GM18868 (cell line): ENCODE results near the gene LGSN.
A peak's percentile ranks its signal among the peaks of the same experiment; 100 is the strongest.
"Not testable (repeated sequence)": the region's sequence is repeated elsewhere in the genome, so short reads cannot be mapped to it uniquely, and the experiment has no call there.

Source experiments
- ATAC-seq: cut with Tn5 transposase; IDR thresholded peaks from one replicate; pipeline ENCODE4 v1.9.1; 2021; ENCODE audit warnings: mild to moderate bottlenecking, moderate library complexity; ENCODE audit not compliant: unreplicated experiment

The LGSN gene

DNA sequence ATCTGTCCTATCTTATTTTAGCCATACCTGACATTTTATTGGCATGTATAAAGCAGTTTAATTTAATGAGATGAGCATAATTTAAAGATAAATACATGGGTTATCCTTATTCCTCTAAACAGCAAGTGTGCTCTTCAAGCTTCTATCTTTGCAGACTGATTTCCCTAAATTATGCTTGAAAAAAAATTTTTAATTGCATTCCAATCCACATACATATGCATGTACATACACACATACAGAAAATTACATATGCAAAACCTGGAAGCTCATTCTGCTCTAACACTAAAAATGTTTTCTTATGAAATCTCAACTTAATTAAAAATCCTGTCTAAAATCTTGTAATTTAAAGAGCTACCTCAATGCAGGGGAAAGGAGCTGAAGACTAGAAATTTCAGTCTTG, 73.2 kb downstream of the LGSN start:
- no peak for ATAC-seq

DNA sequence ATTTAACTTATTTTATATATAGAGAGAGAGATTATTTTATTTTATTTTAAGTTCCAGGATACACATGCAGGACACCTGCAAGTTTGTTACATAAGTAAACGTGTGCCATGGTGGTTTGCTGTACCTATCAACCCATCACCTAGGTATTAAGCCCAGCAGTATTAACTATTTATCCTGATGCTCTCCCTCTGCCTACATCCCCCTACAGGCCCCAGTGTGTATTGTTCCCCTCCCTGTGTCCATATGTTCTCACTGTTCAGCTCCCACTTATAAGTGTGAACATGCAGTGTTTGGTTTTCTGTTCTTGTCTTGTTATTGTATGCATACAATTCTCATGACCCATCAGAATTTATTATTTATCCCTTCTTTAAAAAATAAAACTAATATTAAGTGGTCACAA, 73.9 kb downstream of the LGSN start:
- ATAC-seq: peak; percentile 81

GRCh38 chr6:63245420-63245819, 74.4 kb downstream of the LGSN start:
- no peak for ATAC-seq

DNA sequence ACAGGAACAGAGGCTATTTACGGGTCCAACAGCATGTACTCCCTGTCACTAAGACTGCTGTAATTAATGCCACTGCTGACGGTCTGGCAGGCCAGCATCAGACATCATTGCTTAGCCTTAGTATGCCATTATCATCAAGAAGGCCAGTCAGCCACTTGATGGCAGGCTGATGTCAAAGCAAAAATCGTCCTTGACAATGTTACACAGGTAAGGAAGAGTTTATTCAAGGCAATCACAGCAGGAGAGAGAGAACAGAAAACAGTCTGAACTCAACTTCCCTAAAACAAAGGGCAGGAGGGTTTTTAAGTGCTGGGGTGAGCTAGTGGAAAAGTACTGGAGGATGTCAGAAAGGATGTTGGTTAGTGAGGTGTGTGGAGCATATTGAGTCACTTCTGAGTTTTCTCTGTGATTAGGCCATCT, 83.4 kb downstream of the LGSN start:
- ATAC-seq: no peak

- not testable (repeated sequence) for ATAC-seq
Measured at GRCh38 chr6:63230511-63230910, 89.3 kb downstream of the LGSN start.

DNA sequence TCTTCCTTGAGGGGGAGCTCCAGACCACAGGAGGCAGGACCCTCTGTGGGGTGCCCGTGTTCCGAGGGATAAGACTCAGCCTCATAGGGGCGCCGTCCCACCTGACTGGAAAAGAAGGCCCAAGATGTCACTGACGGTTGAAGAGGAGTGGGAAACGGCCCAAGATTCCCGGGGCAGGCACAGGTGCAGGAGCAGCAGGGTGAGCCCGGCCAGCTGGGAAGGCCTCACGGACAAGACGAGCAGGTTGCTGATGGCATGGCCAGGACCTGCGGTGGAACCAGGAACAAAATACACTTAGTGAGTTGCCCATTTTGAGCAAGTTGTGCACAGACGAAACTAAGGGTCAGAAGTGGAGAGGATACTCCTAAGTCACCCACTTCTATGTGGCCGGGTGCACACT, 89.8 kb downstream of the LGSN start:
- ATAC-seq: not testable (repeated sequence)

- not testable (repeated sequence) for ATAC-seq
Measured at GRCh38 chr6:63227928-63228894, 91.6 kb downstream of the LGSN start.

DNA sequence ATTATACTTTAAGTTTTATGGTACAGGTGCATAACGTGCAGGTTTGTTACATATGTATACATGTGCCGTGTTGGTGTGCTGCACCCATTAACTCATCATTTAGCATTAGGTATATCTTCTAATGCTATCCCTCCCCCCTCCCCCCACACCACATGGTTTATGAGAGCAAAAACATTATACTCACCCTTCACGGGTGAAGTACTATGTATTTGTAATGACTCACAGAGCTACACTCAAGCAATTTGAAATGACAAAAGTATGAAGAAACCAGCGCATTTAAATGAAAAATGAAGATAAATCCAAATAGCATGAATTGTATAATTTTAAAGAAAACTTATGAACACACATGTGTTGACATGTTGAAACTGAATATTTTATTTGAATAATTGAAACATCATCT, 93.8 kb downstream of the LGSN start:
- not testable (repeated sequence) for ATAC-seq
